ENCODE data around the gene APLP2. TPM values are rescaled to one million over a fixed set of nuclear protein-coding genes. Genes with fewer than 3 reads are reported as not detected.

The APLP2 gene
- total RNA-seq, 2 donors from 2014 or later = 821 to 864 TPM

DNA sequence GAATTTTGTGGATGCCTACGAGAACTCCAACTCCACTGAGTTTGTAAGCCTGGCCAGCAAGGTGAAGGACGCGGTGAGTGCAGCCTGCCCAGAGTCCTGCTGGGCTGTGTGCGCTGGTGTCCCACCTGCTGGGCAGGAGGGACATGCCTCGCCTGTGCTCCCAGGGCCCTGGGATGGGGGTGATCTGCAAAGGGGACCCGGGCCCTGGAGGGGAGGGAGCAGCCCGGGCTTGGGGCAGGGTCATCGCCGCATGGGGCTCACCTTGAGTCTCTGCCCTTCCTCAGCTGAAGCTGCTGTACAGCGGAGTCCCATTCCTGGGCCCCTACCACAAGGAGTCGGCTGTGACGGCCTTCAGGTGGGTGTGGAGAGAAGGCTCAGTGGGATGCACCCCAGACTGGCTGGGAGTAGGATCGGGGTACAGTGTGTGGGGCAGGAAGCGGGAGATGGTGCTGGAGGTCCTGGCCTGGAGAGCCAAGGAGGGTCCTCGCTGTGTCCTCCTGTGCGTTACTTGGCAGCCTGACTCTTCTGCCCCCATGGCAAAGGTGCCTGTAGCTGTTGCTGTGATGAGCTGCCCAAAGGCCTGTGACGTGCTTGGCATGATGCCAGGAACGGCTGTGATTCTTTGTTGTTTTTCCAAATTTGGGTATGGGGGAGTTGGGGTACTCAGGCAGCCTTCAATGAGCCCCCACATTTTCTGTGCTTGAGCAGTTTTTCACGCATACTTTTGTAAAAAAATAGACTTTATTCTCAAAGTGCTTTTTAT, 119.1 kb downstream of the APLP2 start:
- Histone ChIP-seq H3K4me1 (ENCODE audit: control insufficient read depth, insufficient read depth, low read length) (no peaks in the 10 kb centered on the region), H3K27ac (ENCODE audit: low read depth, low read length) (no peak overlapping the region), H3K4me3 (ENCODE audit: low read length) (no peak overlapping the region), H3K9me3 (ENCODE audit: control insufficient read depth, low read length) (no peaks in the 10 kb centered on the region), H3K36me3 (ENCODE audit: control insufficient read depth, insufficient read depth, low read length) (no peaks in the 10 kb centered on the region), H3K27me3 (ENCODE audit: control insufficient read depth, insufficient read depth, low read length, poor library complexity, severe bottlenecking) (no peaks in the 10 kb centered on the region), H3K9ac (ENCODE audit: extremely low read depth, low read length, poor library complexity, severe bottlenecking) (no peak overlapping the region)
- DNase-seq = no peak
- Mint-ChIP-seq H3K27ac (no peak overlapping the region), H3K36me3 (ENCODE audit: low read depth) (peaks cover 2% of the 10 kb centered on the region), H3K27me3 (ENCODE audit: insufficient read depth) (no peaks in the 10 kb centered on the region), H3K4me1 (no peaks in the 10 kb centered on the region), H3K4me3 (no peak overlapping the region), H3K9me3 (peaks cover under 1% of the 10 kb centered on the region)
- no peak for TF ChIP-seq CTCF (conservative IDR thresholded peaks at IDR 0.05)
- WGBS, 2 experiments (ENCODE audit: insufficient coverage in 1 of 2, insufficient read length in 1 of 2) = 95 to 96% methylated on average over 8 to 19 of the region's 19 CpGs

GRCh38 chr11:130189492-130190210, 120.0 kb downstream of the APLP2 start:
- DNase-seq = no peak
- Histone ChIP-seq H3K36me3 (ENCODE audit: control insufficient read depth, insufficient read depth, low read length) (no peaks in the 10 kb centered on the region), H3K9ac (ENCODE audit: extremely low read depth, low read length, poor library complexity, severe bottlenecking) (no peak overlapping the region), H3K9me3 (ENCODE audit: control insufficient read depth, low read length) (no peaks in the 10 kb centered on the region), H3K27me3 (ENCODE audit: control insufficient read depth, insufficient read depth, low read length, poor library complexity, severe bottlenecking) (no peaks in the 10 kb centered on the region), H3K27ac (ENCODE audit: low read depth, low read length) (no peak overlapping the region), H3K4me3 (ENCODE audit: low read length) (no peak overlapping the region), H3K4me1 (ENCODE audit: control insufficient read depth, insufficient read depth, low read length) (no peaks in the 10 kb centered on the region)
- Mint-ChIP-seq H3K27me3 (ENCODE audit: insufficient read depth) (no peaks in the 10 kb centered on the region), H3K4me1 (no peaks in the 10 kb centered on the region), H3K27ac (no peak overlapping the region), H3K4me3 (no peak overlapping the region), H3K9me3 (peaks cover 1% of the 10 kb centered on the region), H3K36me3 (ENCODE audit: low read depth) (peaks cover 8% of the 10 kb centered on the region)
- no peak for TF ChIP-seq CTCF (conservative IDR thresholded peaks at IDR 0.05)
- 96 to 98% methylated on average over 21 to 32 of the region's 32 CpGs for WGBS, 2 experiments (ENCODE audit: insufficient coverage in 1 of 2, insufficient read length in 1 of 2)

DNA sequence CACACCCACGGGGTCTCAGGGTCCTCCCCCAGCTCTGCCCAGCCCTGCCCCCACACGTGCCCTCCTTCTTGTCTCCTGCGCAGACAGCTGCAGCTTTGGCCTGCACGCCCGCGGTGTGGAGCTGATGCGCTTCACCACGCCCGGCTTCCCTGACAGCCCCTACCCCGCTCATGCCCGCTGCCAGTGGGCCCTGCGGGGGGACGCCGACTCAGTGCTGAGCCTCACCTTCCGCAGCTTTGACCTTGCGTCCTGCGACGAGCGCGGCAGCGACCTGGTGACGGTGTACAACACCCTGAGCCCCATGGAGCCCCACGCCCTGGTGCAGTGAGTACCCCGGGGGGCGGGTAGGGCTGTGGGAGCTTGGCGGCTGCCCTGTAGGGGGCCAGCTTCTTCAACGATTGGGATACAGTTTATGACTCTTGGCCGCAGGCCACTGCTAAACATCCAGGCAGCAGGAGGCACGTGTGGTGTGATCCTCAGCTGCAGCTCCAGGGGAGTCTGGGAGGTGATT, 120.7 kb downstream of the APLP2 start:
- Mint-ChIP-seq H3K36me3 (ENCODE audit: low read depth) (peaks cover 9% of the 10 kb centered on the region), H3K4me3 (no peak overlapping the region), H3K27me3 (ENCODE audit: insufficient read depth) (no peaks in the 10 kb centered on the region), H3K27ac (no peak overlapping the region), H3K9me3 (peaks cover 1% of the 10 kb centered on the region), H3K4me1 (no peaks in the 10 kb centered on the region)
- no peak for DNase-seq
- no peaks in the 10 kb centered on the region for H3K4me1 ChIP-seq (ENCODE audit: control insufficient read depth, insufficient read depth, low read length)
- H3K27ac ChIP-seq (ENCODE audit: low read depth, low read length) = no peak overlapping the region
- no peak overlapping the region for H3K9ac ChIP-seq (ENCODE audit: extremely low read depth, low read length, poor library complexity, severe bottlenecking)
- H3K36me3 ChIP-seq (ENCODE audit: control insufficient read depth, insufficient read depth, low read length) = no peaks in the 10 kb centered on the region
- no peak for TF ChIP-seq CTCF (conservative IDR thresholded peaks at IDR 0.05)
- H3K27me3 ChIP-seq (ENCODE audit: control insufficient read depth, insufficient read depth, low read length, poor library complexity, severe bottlenecking) = no peaks in the 10 kb centered on the region
- H3K4me3 ChIP-seq (ENCODE audit: low read length) = no peak overlapping the region
- 95 to 97% methylated on average over 20 to 29 of the region's 29 CpGs for WGBS, 2 experiments (ENCODE audit: insufficient coverage in 1 of 2, insufficient read length in 1 of 2)
- no peaks in the 10 kb centered on the region for H3K9me3 ChIP-seq (ENCODE audit: control insufficient read depth, low read length)
